Activated T-cell treated with anti-CD3 and anti-CD28 coated beads, Interleukin-2, amount 50 U/mL, for 4 hours (primary cell): ENCODE data around the gene FEZF2. TPM values are rescaled to one million over a fixed set of nuclear protein-coding genes. Genes with fewer than 3 reads are reported as not detected.

Source experiments
- ATAC-seq, 2 donors: fragments of 200-7000 bp; cut with Tn5 transposase; one replicate each; pipeline ENCODE4 v1.10.0; 2021
- DNase-seq: peaks from one replicate; pipeline ENCODE4 v3.0.0-alpha.2; 2020
- H3K27me3 Mint-ChIP-seq: one replicate; pipeline ENCODE4 v1.8.0; 2021; ENCODE audit warnings: low read depth, mixed read lengths
- H3K36me3 Mint-ChIP-seq: one replicate; pipeline ENCODE4 v1.8.0; 2022; ENCODE audit warnings: mixed read lengths; ENCODE audit not compliant: insufficient read depth
- H3K4me1 Mint-ChIP-seq: one replicate; pipeline ENCODE4 v1.8.0; 2021; ENCODE audit warnings: low read depth, mixed read lengths
- H3K4me3 Mint-ChIP-seq: one replicate; pipeline ENCODE4 v1.8.0; 2021; ENCODE audit warnings: mild to moderate bottlenecking, moderate library complexity, mixed read lengths
- H3K9me3 Mint-ChIP-seq: one replicate; pipeline ENCODE4 v1.8.0; 2021; ENCODE audit warnings: mixed read lengths
- total RNA-seq, 3 donors: library from RNA; stranded (reverse); gene quantifications; one replicate each; pipeline ENCODE4 v1.2.1, GENCODE V29; 2021

Gene FEZF2
- total RNA-seq, 3 donors from 2014 or later = not detected

DNA sequence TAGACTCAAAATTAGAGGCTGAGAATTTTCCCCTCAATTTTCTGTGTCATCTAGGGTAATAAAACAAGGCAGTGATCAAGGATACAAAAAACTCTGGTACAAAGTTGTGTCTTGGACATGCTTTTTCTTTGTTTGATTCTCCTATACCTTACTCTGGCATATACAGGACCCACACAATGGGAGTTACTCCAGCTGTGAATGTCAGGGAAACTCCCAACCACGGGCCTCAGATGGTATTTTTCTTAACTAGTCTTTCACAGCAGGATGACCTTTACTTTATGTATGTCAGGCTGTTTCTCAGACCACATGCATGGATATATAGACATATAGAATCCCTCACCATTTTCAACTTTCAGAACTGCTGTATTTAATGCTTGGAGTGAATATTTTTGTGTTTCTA lies 41.3 kb downstream of the FEZF2 start:
- no peak for DNase-seq
- ATAC-seq = no peak
- Mint-ChIP-seq H3K27me3 (no peaks in the 10 kb centered on the region), H3K9me3 (no peaks in the 10 kb centered on the region), H3K4me1 (no peaks in the 10 kb centered on the region), H3K36me3 (no peaks in the 10 kb centered on the region), H3K4me3 (no peak overlapping the region)

DNA sequence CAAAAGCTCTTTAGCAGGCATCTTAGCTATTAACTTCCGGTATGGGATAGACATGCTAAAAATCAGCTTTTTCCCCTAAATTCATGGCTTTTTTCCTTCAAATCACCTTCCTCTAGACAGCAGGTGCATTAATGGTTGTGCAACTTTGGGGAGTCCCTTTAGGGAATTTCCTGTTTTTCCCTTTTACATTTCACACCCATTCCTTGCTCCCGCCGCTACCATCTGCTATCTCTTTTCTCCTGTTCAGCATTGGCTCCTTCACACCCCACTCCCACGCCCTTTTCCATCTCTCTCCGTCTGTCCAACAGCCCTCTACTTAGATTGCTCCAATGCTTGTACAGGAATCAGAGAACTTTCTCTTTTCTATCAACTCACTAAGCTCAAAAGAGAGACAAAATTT lies 43.4 kb downstream of the FEZF2 start:
- Mint-ChIP-seq H3K4me1 (no peaks in the 10 kb centered on the region), H3K9me3 (no peaks in the 10 kb centered on the region), H3K36me3 (no peaks in the 10 kb centered on the region), H3K27me3 (no peaks in the 10 kb centered on the region), H3K4me3 (no peak overlapping the region)
- ATAC-seq = no peak
- no peak for DNase-seq

DNA sequence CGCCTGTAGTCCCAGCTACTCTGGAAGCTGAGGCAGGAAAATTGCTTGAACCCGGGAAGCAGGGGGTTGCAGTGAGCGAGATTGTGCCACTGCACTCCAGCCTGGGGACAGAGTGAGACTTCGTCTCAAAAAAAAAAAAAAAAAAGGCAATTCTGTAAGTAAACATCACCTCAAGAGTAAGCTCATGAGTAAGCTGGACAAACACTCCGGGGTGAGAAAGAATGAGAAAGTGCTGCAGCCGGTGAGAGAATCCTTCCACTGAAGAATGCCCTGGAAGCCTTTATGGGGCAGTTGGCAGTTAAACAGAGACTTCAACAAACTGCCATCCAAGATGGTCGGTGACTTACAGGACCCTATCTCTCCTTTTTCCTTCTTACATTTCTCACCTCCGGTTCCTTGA lies 47.5 kb downstream of the FEZF2 start:
- Mint-ChIP-seq H3K4me3 (no peak overlapping the region), H3K27me3 (peaks cover 1% of the 10 kb centered on the region), H3K4me1 (no peaks in the 10 kb centered on the region), H3K9me3 (peaks cover 2% of the 10 kb centered on the region), H3K36me3 (no peaks in the 10 kb centered on the region)
- no peak for ATAC-seq
- DNase-seq = no peak

DNA sequence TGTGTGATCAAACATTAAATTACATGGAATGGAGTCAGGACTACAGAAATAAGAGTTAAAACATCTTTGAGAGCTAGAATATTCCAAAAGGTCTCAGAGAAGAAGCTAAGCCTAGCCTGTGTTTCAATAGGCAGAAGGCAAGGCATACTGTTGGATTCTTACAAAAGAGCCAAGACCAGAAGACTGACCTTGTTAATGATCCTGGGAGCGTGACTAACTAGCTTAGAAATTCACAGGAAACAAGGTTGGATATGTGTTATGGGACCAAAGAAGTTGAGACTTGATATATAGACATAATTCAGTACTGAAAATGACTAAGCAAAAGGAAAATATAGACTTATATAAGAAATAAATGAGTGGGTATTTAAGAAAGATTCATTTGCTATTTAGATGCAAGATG lies 50.1 kb downstream of the FEZF2 start:
- ATAC-seq (no peak), DNase-seq (no peak)
- H3K4me1 Mint-ChIP-seq = peaks cover 7% of the 10 kb centered on the region
- H3K4me3 Mint-ChIP-seq = no peak overlapping the region
- no peaks in the 10 kb centered on the region for H3K36me3 Mint-ChIP-seq
- peaks cover 19% of the 10 kb centered on the region for H3K27me3 Mint-ChIP-seq
- H3K9me3 Mint-ChIP-seq = peaks cover 3% of the 10 kb centered on the region
